Glutamatergic neuron (in vitro differentiated cells): ENCODE measurements around the gene CTPS2. TPM values are rescaled to one million over a fixed set of nuclear protein-coding genes. Genes with fewer than 3 reads are reported as not detected.

Source experiments
- DNase-seq: peaks from one replicate; pipeline ENCODE4 v3.0.0; 2022
- H3K27ac Mint-ChIP-seq: one replicate; pipeline ENCODE4 v1.8.0; 2020; ENCODE audit warnings: mild to moderate bottlenecking, mixed read lengths, inconsistent platforms; ENCODE audit not compliant: unreplicated experiment
- H3K27me3 Mint-ChIP-seq: one replicate; pipeline ENCODE4 v1.8.0; 2020; ENCODE audit warnings: mild to moderate bottlenecking, moderate library complexity, mixed read lengths, inconsistent platforms; ENCODE audit not compliant: unreplicated experiment
- H3K36me3 Mint-ChIP-seq: one replicate; pipeline ENCODE4 v1.8.0; 2020; ENCODE audit warnings: mild to moderate bottlenecking, mixed read lengths, inconsistent platforms; ENCODE audit not compliant: unreplicated experiment
- H3K4me1 Mint-ChIP-seq: one replicate; pipeline ENCODE4 v1.8.0; 2020; ENCODE audit warnings: mild to moderate bottlenecking, low read depth, mixed read lengths, inconsistent platforms; ENCODE audit not compliant: unreplicated experiment
- H3K4me3 Mint-ChIP-seq: one replicate; pipeline ENCODE4 v1.8.0; 2020; ENCODE audit warnings: mild to moderate bottlenecking, mixed read lengths, inconsistent platforms; ENCODE audit not compliant: unreplicated experiment
- H3K9me3 Mint-ChIP-seq: one replicate; pipeline ENCODE4 v1.8.0; 2020; ENCODE audit warnings: mild to moderate bottlenecking, moderate library complexity, mixed read lengths, inconsistent platforms; ENCODE audit not compliant: unreplicated experiment
- total RNA-seq: library from RNA; stranded (reverse); fragmentation: NEBNext Ultra II Directional; extraction: Animal tissue kit (Norgen Biotek cat#: 25700); gene quantifications from one replicate; pipeline ENCODE4 v1.2.1, GENCODE V29; 2021; ENCODE audit not compliant: unreplicated experiment
- TF ChIP-seq, protein P1 (sequence below): fragments of 200-600 bp; sonication (generic); IDR thresholded peaks from one replicate; pipeline ENCODE4 v1.5.0; 2021; ENCODE audit not compliant: partially characterized antibody, unreplicated experiment

Gene CTPS2
- total RNA-seq, 1 donor from 2014 or later: 29.0 TPM

DNA sequence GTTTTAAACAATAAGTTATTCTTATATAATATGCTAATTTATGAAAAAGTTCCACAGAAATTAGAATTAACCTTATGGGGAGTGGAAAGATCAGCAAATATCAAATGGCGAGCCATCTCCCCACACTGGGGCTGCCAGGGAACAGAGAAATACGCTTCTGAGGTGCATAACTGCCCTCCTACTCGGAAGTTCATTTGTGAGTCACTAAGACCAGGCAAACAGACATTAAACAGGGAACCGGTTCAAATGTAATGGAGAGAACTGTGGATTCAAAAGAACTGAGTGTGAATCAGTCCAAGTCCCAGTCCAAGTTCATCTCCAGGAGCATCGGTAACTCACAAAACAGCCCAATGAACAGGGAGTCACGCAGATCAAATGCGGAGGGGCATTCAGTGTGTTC, 73.9 kb downstream of the CTPS2 start:
- Mint-ChIP-seq H3K27me3 (peaks cover 1% of the 10 kb centered on the region), H3K9me3 (no peaks in the 10 kb centered on the region), H3K4me3 (no peak overlapping the region), H3K36me3 (no peaks in the 10 kb centered on the region), H3K4me1 (no peaks in the 10 kb centered on the region), H3K27ac (no peak overlapping the region)
- TF ChIP-seq, protein P1, sequence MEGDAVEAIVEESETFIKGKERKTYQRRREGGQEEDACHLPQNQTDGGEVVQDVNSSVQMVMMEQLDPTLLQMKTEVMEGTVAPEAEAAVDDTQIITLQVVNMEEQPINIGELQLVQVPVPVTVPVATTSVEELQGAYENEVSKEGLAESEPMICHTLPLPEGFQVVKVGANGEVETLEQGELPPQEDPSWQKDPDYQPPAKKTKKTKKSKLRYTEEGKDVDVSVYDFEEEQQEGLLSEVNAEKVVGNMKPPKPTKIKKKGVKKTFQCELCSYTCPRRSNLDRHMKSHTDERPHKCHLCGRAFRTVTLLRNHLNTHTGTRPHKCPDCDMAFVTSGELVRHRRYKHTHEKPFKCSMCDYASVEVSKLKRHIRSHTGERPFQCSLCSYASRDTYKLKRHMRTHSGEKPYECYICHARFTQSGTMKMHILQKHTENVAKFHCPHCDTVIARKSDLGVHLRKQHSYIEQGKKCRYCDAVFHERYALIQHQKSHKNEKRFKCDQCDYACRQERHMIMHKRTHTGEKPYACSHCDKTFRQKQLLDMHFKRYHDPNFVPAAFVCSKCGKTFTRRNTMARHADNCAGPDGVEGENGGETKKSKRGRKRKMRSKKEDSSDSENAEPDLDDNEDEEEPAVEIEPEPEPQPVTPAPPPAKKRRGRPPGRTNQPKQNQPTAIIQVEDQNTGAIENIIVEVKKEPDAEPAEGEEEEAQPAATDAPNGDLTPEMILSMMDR: no peak
- no peak for DNase-seq

DNA sequence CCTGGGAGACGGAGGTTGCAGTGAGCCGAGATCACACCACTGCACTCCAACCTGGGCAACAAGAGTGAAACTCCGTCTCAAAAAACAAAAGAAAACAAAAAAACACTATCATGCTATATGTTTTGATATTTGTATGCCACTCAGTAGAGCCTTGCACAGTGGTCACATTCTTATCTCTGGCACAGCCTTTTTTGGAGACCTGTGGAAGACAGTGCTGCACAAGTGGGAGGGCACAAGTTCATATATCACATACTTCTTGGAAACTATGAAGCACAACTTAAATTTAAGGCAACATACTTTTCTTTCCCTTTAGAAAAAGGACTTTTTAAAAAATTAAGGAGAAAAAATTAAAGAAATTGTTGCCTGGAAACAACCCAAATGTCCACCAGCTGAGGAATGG, 76.9 kb downstream of the CTPS2 start:
- Mint-ChIP-seq H3K27ac (no peak overlapping the region), H3K4me1 (no peaks in the 10 kb centered on the region), H3K9me3 (no peaks in the 10 kb centered on the region), H3K27me3 (no peaks in the 10 kb centered on the region), H3K36me3 (no peaks in the 10 kb centered on the region), H3K4me3 (no peak overlapping the region)
- TF ChIP-seq, protein P1: no peak
- DNase-seq: no peak

DNA sequence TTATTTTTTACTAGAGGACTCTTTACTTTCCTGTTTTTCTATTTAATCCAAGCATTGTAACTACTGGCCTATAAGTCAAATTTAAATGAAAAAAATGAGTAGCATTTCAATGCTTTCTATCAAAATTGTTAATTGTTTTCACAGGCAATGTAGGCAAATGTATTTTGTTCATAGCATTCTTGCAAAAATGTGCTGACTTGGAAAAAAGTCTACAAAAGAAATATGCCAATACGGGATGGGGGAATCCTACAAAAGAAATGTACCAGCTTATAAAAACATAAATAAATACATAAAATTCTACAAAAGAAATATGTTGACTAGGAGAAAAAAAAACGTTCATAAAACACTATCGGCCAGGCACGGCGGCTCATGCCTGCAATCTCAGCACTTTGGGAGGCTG, 77.4 kb downstream of the CTPS2 start:
- DNase-seq: no peak
- Mint-ChIP-seq H3K9me3 (no peaks in the 10 kb centered on the region), H3K36me3 (no peaks in the 10 kb centered on the region)

DNA sequence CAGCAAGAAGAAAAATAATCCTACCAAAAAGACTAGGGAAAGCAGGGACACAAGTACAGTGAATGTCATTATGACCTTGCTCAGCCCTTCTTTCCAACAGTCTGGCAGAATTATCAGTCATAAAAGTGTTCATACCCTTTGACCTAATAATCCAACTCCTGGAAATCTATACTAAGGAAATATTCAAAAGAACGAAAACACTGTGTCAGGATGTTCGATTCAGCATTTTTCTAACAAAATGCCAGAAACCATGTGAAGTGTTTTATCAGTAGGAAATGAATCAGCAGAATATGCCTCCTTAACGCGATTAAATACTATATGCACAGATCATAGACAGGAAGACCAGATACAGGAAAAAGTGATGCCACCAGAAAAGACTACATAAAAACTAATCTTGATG, 78.7 kb downstream of the CTPS2 start:
- no peak for DNase-seq
- Mint-ChIP-seq H3K36me3 (no peaks in the 10 kb centered on the region), H3K4me3 (no peak overlapping the region), H3K27me3 (no peaks in the 10 kb centered on the region), H3K4me1 (peaks cover 4% of the 10 kb centered on the region), H3K27ac (no peak overlapping the region), H3K9me3 (no peaks in the 10 kb centered on the region)
- TF ChIP-seq, protein P1: no peak

More for the DNA sequence above, 77.4 kb downstream of the CTPS2 start:
- no peaks in the 10 kb centered on the region for H3K4me1 Mint-ChIP-seq
- no peaks in the 10 kb centered on the region for H3K27me3 Mint-ChIP-seq
- H3K4me3 Mint-ChIP-seq: no peak overlapping the region
- H3K27ac Mint-ChIP-seq: no peak overlapping the region
- TF ChIP-seq, protein P1: no peak

DNA sequence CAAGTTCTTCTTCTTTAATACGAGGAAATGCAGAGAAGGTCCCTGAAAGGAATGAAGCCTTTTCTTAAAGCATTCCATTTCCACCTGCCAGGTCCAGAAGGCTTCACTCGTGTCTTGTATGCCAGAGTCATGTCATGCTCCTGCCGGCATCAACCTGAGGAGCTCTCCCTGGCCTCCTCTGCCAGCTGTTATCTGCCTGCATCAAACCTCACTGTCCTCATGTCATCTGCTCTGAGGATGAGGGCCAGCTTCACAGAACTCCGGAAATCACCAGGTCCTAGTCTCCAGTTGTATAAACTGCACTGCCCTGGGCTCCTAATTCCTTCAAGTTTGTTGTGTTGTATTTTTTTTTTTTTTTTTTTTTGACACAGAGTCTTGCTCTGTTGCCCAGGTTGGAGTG, 82.6 kb downstream of the CTPS2 start:
- Mint-ChIP-seq H3K27ac (no peak overlapping the region), H3K36me3 (no peaks in the 10 kb centered on the region), H3K4me1 (peaks cover 4% of the 10 kb centered on the region), H3K4me3 (no peak overlapping the region), H3K27me3 (no peaks in the 10 kb centered on the region), H3K9me3 (no peaks in the 10 kb centered on the region)
- DNase-seq: no peak
- TF ChIP-seq, protein P1: no peak
